Glomerular visceral epithelial cell (primary cell): Measurements from ENCODE around the gene AP2M1.
"Not testable (repeated sequence)": the region's sequence is repeated elsewhere in the genome, so short reads cannot be mapped to it uniquely, and the experiment has no call there.

ENCODE experiments used
- DNase-seq: peaks from one replicate; pipeline ENCODE4 v3.0.0-alpha.2; 2016; ENCODE audit errors: extremely low spot score

The AP2M1 gene

DNA sequence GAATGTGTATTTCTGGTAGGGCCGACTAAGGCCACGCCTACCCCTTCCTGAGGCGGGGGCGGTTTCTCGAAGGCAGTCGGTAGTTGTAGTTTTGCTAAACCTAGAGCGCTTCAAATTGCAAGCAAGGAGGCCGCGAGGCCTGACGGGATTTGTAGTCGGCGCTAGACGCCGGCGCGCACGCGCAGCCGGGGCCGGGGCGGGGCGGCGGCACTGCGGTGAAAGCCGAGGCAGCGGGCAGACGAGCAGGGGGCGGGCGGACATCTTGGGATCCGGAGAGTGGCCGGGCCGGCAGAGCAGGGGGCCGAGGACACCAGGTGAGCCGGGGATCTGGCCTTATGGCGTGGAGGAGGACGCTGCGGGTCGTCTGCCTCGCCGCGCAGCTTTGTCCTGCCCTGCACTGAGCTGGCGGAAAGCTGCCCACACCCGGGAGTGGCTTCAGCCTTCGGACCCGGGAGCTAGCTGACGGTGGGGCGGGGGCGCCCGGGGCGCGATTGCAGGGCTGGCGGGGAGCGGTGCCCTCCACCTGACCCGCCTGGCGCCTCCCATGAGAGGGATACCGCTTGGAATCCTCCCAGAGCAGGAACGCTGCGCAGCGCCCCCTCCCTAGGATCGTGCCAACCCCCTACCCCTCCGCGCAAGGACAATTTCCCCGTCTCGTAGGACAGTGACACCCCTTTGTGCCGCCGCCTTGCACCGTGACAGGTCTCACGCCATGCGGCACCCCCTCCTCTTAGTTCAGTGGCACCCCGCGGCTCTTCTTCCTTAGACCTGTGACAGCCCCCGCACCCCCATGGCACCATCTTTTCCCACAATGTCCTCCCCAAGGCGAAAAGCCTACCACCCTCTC is at the start of gene AP2M1:
AP2M1 (plus strand) TSS at position 210 of the 847 bp plus-strand sequence. CDS start 2,139 bp downstream, outside the sequence.
- peak; percentile 99 for DNase-seq

- no peak for DNase-seq
Measured at GRCh38 chr3:184126006-184126405, 48.6 kb upstream of the AP2M1 start.

DNA sequence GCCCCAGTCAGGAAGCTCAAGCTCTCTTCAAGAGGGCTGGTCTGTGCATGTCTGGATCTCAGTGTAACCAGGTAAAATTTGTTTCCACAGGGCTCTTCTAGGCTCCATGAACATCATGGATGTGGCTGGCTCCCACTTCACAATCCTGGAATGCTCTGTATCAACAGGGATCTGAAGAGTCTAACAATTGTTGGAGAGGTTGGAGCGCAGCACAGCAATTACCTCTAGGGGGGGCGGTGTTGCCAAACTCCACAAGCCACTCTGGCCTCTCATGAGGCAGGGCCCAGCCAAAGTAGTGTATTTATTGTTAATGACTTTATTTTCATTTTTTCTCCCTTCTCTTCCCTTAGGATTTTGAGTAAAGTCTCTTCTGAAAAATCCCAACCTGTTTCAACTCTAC is 45.6 kb upstream of the AP2M1 start:
- peak; percentile 16 for DNase-seq

GRCh38 chr3:184132945-184133344 is 41.7 kb upstream of the AP2M1 start:
- DNase-seq: no peak

DNA sequence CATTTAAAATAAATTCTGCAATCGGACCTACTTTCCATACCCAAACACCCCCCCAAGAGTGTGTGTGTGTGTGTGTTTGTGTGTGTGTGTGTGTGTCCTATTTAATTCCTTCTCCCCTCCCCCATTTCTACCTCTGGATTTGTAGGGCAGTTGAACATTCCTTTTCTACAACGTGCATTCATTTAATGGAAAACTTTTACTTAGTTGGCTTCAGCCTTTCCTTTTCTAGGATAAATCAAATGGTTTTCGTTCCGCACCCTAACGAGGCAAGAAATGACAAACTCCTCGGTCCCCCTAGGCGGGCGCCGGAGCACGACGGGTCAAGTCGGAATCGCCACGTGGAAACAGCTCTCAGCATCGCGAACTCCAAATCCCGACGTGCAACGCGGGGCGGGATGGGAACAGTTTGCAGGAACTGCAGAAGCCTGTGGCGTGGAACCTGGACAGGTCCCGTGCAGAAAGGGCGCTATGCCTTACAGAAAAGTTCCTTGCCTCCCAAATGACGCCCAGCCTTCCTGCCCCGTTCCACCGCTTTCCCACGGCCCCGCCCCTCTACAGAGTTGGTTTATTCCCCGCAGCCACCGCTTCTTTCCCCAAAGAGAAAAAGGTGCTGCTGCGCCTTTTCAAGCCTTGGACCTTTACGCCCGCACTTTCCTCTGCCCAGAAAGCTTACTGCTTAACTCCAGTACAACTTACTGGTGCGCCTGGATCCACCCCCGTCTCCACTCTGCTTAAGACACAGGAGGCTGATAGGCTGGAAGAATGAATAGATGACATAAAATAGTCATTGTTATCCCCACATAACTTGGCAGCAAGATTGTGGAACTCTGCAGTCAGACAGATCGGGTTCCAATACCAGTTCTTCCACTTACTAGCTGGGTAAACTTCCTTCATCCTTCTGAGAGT is 40.6 kb upstream of the AP2M1 start:
- DNase-seq: peak; percentile 75

GRCh38 chr3:184134746-184135148 is 39.9 kb upstream of the AP2M1 start:
- DNase-seq: no peak

DNA sequence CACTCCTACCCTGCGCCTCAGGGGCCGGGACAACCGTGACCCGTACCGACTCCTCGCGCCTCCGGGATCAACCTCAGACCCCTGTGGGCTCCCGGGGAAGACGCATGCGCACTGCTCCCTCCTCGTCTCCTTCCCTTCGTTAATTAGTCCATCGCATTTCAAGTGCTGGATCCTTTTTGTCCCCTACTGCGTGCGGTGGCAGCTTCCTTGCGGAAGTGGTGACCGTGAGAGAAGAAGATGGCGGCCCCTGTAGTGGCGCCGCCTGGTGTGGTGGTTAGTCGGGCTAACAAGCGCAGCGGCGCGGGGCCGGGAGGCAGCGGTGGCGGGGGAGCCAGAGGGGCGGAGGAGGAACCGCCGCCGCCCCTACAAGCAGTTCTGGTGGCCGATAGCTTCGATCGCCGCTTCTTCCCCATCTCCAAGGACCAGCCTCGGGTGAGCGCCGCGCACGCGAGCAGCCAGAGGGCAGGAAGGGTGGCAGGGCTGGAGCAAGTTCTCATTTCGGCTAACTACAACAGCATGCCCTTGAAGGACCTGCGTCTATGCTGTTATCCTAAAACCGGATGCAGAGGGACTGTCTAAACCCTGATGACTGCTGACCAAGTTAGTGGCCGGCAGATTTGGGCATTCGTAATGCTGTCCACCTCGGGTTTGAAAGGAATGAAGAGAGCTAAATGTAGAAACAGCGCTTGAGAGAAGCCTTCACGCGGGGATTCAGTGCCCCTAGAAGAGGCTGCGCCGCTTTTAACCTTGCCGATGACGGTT is 39.3 kb upstream of the AP2M1 start, which contains the start of gene EIF2B5:
EIF2B5 (plus strand) TSS at position 210 of the 762 bp plus-strand sequence; CDS start at position 238, 28 bp downstream.
- peak; percentile 87 for DNase-seq

- DNase-seq: no peak
Measured at GRCh38 chr3:184135911-184136260, 38.8 kb upstream of the AP2M1 start.

- DNase-seq: no peak
Measured at GRCh38 chr3:184140436-184140835, 34.2 kb upstream of the AP2M1 start.

GRCh38 chr3:184142199-184142598 is 32.5 kb upstream of the AP2M1 start:
- no peak for DNase-seq

DNA sequence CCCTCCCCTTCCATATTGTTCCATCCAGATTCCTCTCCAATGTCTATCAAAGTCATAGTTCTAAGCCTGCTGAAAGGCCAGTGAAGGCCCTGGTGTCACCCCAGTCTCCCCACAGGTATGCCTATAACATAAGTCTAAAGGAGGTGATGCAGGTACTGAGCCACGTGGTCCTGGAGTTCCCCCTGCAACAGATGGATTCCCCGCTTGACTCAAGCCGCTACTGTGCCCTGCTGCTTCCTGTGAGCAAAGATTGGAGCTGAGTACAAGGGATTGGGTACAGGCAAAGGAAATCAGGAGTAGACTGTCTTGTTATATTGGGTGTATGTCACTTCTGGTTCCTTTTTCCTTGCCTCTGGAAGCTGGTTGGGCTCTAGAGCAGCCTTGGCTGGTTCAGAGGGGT is 31.3 kb upstream of the AP2M1 start:
- DNase-seq: no peak

GRCh38 chr3:184144505-184144904 is 30.1 kb upstream of the AP2M1 start:
- DNase-seq: no peak

DNA sequence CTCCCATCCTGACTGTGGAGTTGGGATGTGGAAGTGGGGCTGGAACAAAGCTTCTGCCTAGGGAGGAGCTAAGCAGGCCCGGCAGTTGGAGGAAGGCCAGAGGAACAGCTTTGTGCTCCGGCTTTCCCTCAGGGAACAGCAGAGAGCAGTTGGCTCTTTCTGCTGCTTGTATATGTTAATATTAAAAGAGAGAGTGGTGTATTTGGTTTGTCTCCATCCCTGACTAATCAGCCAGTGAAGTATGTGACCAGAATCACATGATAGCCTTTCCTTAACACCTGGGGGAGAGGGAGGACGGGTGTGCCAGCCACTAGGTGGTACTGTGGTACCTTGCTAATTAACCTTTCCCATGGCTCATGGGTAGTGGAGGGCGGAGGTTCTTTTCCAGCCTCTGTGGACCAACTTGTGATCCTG is 29.5 kb upstream of the AP2M1 start:
- peak; percentile 69 for DNase-seq

DNA sequence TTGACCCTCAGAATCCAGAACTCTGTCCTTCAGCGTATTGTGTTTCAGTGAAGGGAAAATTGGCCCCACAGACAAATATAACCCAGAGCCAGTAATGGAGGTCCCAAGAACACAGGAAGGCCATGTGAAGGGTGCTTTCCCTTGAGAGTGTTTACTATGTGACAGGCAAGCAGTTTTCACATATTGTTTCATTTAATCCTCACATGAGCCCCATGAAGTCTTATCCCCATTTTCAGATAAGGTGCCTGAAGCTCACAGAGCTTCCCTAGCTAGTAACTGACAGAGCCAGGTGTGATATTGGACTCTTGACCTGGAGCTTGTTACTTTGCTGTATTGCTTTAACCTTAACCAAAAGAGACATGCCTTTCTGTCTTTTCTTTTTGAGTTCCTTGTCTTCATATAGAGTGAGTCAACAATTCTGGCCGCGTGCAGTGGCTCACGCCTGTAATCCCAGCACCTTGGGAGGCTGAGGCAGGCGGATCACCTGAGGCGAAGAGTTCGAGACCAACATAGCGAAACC is 28.8 kb upstream of the AP2M1 start:
- DNase-seq: no peak

DNA sequence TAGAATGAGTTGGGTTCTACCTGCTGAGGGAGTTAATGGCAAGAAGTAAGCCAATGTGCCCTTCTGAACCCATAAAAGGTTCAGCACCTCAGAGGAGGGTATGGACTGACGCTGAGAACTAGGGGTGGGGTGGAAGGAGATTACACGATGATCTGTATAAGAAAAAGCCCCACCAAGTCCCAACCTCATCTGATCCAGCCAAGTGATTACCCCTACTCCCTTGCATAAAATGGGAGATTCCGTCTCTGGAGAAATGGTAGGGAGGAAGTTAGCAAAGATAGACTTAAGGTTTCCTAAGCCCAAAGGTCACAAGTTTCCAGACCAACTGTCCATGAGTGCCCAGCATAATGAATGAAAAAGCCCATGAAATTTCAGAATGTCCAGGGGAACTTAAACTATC is 26.6 kb upstream of the AP2M1 start:
- no peak for DNase-seq

DNA sequence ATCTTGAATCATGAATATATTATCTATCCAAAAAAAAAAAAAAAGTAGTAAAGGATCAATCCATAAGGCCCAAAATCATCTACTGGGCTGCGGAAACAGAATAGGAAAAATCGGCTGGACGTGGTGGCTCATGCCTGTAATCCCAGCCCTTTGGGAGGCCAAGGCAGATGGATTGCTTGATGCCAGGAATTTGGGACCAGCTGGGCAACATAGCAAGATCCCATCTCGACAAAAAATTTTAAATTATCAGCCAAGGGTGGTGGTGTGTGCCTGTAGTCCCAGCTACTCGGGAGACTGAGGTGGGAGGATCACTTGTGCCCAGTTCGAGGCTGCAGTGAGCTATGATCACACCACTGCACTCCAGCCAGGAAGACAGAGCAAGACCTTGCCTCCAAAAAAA is 25.5 kb upstream of the AP2M1 start:
- no peak for DNase-seq

DNA sequence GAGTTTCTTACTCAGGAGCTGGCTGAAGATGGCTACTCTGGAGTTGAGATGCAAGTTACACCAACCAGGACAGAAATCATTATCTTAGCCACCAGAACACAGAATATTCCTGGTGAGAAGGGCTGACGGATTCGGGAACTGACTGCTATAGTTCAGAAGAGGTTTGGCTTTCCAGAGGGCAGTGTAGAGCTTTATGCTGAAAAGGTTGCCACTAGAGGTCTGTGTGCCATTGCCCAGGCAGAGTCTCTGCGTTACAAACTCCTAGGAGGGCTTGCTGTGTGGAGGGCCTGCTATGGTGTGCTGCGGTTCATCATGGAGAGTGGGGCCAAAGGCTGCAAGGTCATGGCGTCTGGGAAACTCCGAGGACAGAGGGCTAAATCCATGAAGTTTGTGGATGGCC is 24.9 kb upstream of the AP2M1 start:
- not testable (repeated sequence) for DNase-seq

GRCh38 chr3:184154885-184155643 is 19.6 kb upstream of the AP2M1 start, which contains the start of gene DVL3:
Gene DVL3, plus strand, starts transcription at chr3:184155377. Its CDS starts 259 bp downstream, at chr3:184155636.
- peak; percentile 70 for DNase-seq

DNA sequence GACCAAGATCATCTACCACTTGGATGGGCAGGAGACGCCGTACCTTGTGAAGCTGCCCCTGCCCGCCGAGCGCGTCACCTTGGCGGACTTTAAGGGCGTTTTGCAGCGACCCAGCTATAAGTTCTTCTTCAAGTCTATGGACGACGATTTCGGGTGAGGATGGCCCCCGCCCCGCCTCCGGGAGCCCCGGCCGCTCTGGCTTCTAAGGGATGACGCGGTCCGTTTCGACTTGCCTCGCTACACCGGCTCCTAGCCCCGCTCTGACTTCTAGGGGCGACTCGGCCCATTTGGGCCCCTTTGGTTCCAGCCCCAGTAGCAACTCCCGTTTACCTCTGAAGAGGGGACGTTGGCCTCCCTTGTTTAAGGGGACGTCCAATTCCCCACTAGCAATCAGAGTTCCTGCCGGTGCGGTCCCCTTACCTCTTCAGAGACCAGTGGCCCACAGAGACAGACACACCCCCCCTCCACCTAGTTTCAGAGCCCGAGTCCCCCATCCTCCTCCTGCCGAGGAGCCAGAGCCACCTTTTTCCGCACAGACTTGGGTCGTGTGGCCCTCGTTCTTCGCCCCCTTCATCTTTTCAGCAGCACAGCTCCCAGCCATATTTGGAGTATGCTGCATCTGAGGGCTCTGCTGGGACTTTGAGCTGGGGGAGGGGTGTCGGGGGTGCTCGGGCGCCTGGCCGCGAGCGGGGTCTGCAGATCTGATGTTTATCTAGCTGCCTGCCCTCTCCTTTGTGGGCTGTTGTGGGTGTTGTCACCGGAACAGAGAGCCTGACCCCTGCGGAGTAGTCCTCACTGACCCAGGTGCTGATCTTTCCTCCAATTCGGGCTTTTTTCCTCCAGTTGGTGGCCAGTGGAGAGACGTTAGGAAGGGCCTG is 18.8 kb upstream of the AP2M1 start:
- DNase-seq: peak; percentile 33

GRCh38 chr3:184156522-184156955 is 18.1 kb upstream of the AP2M1 start:
- DNase-seq: peak; percentile 31
